Measurements from ENCODE around the gene SMTN. TPM values are rescaled to one million over a fixed set of nuclear protein-coding genes. Genes with fewer than 3 reads are reported as not detected.
A peak's percentile ranks its signal among the peaks of the same experiment; 100 is the strongest.
"Not testable (repeated sequence)": the region's sequence is repeated elsewhere in the genome, so short reads cannot be mapped to it uniquely, and the experiment has no call there.

The SMTN gene
- total RNA-seq, 1 donor from 2014 or later = 13.3 TPM

DNA sequence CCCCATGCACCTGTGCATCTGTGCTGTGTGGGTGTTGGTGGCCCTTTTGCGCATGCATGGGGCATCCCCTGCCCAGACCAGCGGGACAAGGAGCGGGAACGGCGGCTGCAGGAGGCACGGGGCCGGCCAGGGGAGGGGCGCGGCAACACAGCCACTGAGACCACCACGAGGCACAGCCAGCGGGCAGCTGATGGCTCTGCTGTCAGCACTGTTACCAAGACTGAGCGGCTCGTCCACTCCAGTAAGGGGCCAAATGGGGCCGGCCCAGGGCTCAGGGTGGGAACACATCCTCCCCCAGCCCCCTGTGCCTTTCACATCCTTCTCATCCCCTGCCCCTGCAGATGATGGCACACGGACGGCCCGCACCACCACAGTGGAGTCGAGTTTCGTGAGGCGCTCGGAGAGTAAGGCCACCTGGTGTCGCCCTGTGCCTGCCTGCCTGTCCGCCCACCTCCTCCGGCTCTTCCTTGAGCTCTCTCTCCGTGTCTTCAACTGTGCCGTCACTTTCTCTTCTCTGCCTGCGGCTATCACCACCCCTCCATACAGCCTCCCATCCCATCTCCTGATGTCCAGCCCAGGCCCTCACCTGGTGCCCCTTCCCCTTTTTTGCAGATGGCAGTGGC is 15.7 kb downstream of the SMTN start:
- Mint-ChIP-seq H3K27me3 (ENCODE audit: unreplicated experiment) (peaks cover 6% of the 10 kb centered on the region), H3K36me3 (ENCODE audit: unreplicated experiment) (no peaks in the 10 kb centered on the region), H3K27ac (ENCODE audit: unreplicated experiment) (no peak overlapping the region), H3K9me3 (ENCODE audit: unreplicated experiment) (peaks cover 7% of the 10 kb centered on the region), H3K4me1 (ENCODE audit: low read depth, unreplicated experiment) (no peaks in the 10 kb centered on the region), H3K4me3 (ENCODE audit: unreplicated experiment) (no peak overlapping the region)
- no peak for DNase-seq
- TF ChIP-seq, protein P1, sequence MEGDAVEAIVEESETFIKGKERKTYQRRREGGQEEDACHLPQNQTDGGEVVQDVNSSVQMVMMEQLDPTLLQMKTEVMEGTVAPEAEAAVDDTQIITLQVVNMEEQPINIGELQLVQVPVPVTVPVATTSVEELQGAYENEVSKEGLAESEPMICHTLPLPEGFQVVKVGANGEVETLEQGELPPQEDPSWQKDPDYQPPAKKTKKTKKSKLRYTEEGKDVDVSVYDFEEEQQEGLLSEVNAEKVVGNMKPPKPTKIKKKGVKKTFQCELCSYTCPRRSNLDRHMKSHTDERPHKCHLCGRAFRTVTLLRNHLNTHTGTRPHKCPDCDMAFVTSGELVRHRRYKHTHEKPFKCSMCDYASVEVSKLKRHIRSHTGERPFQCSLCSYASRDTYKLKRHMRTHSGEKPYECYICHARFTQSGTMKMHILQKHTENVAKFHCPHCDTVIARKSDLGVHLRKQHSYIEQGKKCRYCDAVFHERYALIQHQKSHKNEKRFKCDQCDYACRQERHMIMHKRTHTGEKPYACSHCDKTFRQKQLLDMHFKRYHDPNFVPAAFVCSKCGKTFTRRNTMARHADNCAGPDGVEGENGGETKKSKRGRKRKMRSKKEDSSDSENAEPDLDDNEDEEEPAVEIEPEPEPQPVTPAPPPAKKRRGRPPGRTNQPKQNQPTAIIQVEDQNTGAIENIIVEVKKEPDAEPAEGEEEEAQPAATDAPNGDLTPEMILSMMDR (IDR thresholded peaks at IDR 0.05; ENCODE audit: partially characterized antibody, unreplicated experiment) = no peak

GRCh38 chr22:31097539-31097938 is 16.4 kb downstream of the SMTN start:
- DNase-seq; H3K27me3 Mint-ChIP-seq (ENCODE audit: unreplicated experiment); H3K4me3 Mint-ChIP-seq (ENCODE audit: unreplicated experiment); H3K36me3 Mint-ChIP-seq (ENCODE audit: unreplicated experiment); H3K9me3 Mint-ChIP-seq (ENCODE audit: unreplicated experiment); H3K4me1 Mint-ChIP-seq (ENCODE audit: low read depth, unreplicated experiment); H3K27ac Mint-ChIP-seq (ENCODE audit: unreplicated experiment): not testable (repeated sequence)

DNA sequence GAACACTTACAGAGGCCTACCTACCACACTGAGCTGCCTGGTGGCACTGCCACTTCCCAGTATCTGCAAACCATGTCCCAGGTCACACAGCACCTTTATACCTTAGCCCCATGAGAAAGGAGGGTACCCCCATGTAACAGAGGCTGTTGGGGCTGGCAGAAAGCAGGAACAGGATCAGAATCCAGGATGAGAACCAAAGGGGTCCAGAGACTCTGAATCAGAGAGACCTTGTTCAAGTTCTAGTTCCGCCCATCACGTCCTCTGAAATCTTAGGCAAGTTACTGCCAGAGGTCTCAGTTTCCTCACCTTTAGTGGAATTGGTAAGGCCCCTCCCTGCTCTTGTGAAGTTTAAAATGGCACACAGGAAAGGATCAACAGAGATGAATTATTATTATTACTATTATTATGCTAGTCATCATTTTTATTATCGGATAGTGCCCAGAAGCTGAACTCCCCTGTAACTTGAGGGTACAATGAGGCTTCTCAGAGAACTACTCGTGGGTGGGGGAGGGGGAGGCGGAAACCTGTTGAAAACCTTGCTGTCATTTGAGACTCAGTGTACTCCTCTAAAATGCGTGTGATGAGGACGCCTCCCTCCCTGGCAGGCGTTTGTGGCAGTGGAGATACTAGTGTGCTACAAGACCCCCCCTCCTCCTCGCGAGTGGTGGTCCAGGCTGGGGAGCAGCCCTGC is 17.0 kb downstream of the SMTN start:
- Mint-ChIP-seq H3K4me1 (ENCODE audit: low read depth, unreplicated experiment) (no peaks in the 10 kb centered on the region), H3K4me3 (ENCODE audit: unreplicated experiment) (no peak overlapping the region), H3K27ac (ENCODE audit: unreplicated experiment) (no peak overlapping the region), H3K9me3 (ENCODE audit: unreplicated experiment) (peaks cover 7% of the 10 kb centered on the region), H3K36me3 (ENCODE audit: unreplicated experiment) (no peaks in the 10 kb centered on the region), H3K27me3 (ENCODE audit: unreplicated experiment) (peaks cover 6% of the 10 kb centered on the region)
- DNase-seq = no peak
- TF ChIP-seq, protein P1 (IDR thresholded peaks at IDR 0.05; ENCODE audit: partially characterized antibody, unreplicated experiment) = no peak

- Mint-ChIP-seq H3K27me3 (ENCODE audit: unreplicated experiment) (peaks cover 6% of the 10 kb centered on the region), H3K27ac (ENCODE audit: unreplicated experiment) (no peak overlapping the region), H3K4me1 (ENCODE audit: low read depth, unreplicated experiment) (no peaks in the 10 kb centered on the region), H3K4me3 (ENCODE audit: unreplicated experiment) (no peak overlapping the region), H3K9me3 (ENCODE audit: unreplicated experiment) (peaks cover 7% of the 10 kb centered on the region), H3K36me3 (ENCODE audit: unreplicated experiment) (no peaks in the 10 kb centered on the region)
- TF ChIP-seq, protein P1 (IDR thresholded peaks at IDR 0.05; ENCODE audit: partially characterized antibody, unreplicated experiment) = no peak
- peak; percentile 62 for DNase-seq
Measured at GRCh38 chr22:31098632-31099110, 17.6 kb downstream of the SMTN start.

DNA sequence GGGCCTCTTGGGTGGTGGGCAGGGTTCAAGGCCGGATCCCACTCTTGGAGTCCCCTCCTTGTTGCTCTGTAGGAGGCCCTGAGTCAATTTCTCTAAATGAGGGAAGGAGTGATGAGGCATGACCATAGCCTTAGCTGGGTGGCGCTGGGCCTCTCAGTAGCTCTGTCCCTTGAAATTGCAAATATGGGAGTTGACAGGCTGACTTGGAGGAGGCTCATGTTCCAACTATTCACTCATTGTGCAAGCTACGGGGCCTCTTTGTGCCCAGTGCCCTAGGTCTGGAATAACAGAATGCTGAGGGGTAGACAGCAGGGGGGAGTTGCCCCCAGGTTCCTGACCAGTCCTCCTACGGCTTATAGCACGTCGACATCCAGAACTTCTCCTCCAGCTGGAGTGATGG is 18.3 kb downstream of the SMTN start:
- H3K4me3 Mint-ChIP-seq (ENCODE audit: unreplicated experiment) = no peak overlapping the region
- H3K27me3 Mint-ChIP-seq (ENCODE audit: unreplicated experiment) = peaks cover 6% of the 10 kb centered on the region
- H3K9me3 Mint-ChIP-seq (ENCODE audit: unreplicated experiment) = peaks cover 7% of the 10 kb centered on the region
- TF ChIP-seq, protein P1 (IDR thresholded peaks at IDR 0.05; ENCODE audit: partially characterized antibody, unreplicated experiment) = no peak
- H3K4me1 Mint-ChIP-seq (ENCODE audit: low read depth, unreplicated experiment) = no peaks in the 10 kb centered on the region
- DNase-seq = no peak
- no peak overlapping the region for H3K27ac Mint-ChIP-seq (ENCODE audit: unreplicated experiment)
- H3K36me3 Mint-ChIP-seq (ENCODE audit: unreplicated experiment) = no peaks in the 10 kb centered on the region

Data from glutamatergic neuron (in vitro differentiated cells).